WTC11 (cell line): Measurements from ENCODE around the gene STUM. TPM values are rescaled to one million over a fixed set of nuclear protein-coding genes. Genes with fewer than 3 reads are reported as not detected.

Source experiments
- ATAC-seq: fragments of 200-7000 bp; cut with Tn5 transposase; 2 replicates; pipeline ENCODE4 v1.10.0; 2021; ENCODE audit warnings: mild to moderate bottlenecking, moderate library complexity
- CTCF ChIA-PET: fragments of 300-600 bp; sonication (Branson Sonifier 250); formaldehyde crosslinking; loops from one replicate; lab custom pipeline; 2021; ENCODE audit warnings: antibody characterized with exemption; lab: Charles Lee
- POLR2A ChIA-PET: fragments of 350-600 bp; sonication (Branson Sonifier 250); formaldehyde crosslinking; loops from one replicate; lab custom pipeline; 2021; ENCODE audit warnings: antibody characterized with exemption; lab: Charles Lee
- DNase-seq: peaks from one replicate; pipeline ENCODE4 v3.0.0; 2021; ENCODE audit warnings: low spot score
- H3K27ac Mint-ChIP-seq: 2 replicates; pipeline ENCODE4 v1.8.0; 2021; ENCODE audit warnings: mixed read lengths
- H3K27me3 Mint-ChIP-seq: 2 replicates; pipeline ENCODE4 v1.8.0; 2021; ENCODE audit warnings: low read depth, mild to moderate bottlenecking, moderate library complexity, mixed read lengths
- H3K36me3 Mint-ChIP-seq: 2 replicates; pipeline ENCODE4 v1.8.0; 2021; ENCODE audit warnings: mixed read lengths
- H3K4me1 Mint-ChIP-seq: 2 replicates; pipeline ENCODE4 v1.8.0; 2022; ENCODE audit warnings: mixed read lengths
- H3K4me3 Mint-ChIP-seq: 2 replicates; pipeline ENCODE4 v1.8.0; 2021; ENCODE audit warnings: mild to moderate bottlenecking, moderate library complexity, mixed read lengths
- H3K9me3 Mint-ChIP-seq: 2 replicates; pipeline ENCODE4 v1.8.0; 2021; ENCODE audit warnings: mixed read lengths
- AFF4 ChIP-seq: sonication (generic); formaldehyde crosslinking; IDR thresholded peaks from 2 replicates; pipeline ENCODE4 v1.8.1; 2023; ENCODE audit warnings: mild to moderate bottlenecking, missing genetic modification reagents, borderline replicate concordance
- CBFB ChIP-seq: sonication (generic); formaldehyde crosslinking; IDR thresholded peaks from 2 replicates; pipeline ENCODE4 v1.8.1; 2022; ENCODE audit warnings: mild to moderate bottlenecking, low read depth, missing genetic modification reagents
- CTCF ChIP-seq: fragments of 200-600 bp; IDR thresholded peaks from 2 replicates; pipeline ENCODE4 v1.8.0; 2022; ENCODE audit warnings: antibody characterized with exemption
- FOXP4 ChIP-seq: sonication (generic); formaldehyde crosslinking; IDR thresholded peaks from 2 replicates; pipeline ENCODE4 v1.8.0; 2022; ENCODE audit warnings: mild to moderate bottlenecking, missing genetic modification reagents
- GRHL2 ChIP-seq: fragments of 250-450 bp; sonication (Bioruptor Pico); IDR thresholded peaks from 2 replicates; pipeline ENCODE4 v1.8.0; 2022; ENCODE audit warnings: mild to moderate bottlenecking, moderate library complexity; ENCODE audit not compliant: insufficient replicate concordance, severe bottlenecking
- GTF2I ChIP-seq: fragments of 250-450 bp; sonication (Bioruptor Pico); conservative IDR thresholded peaks from 2 replicates; pipeline ENCODE4 v1.4.0; 2021; ENCODE audit warnings: mild to moderate bottlenecking
- KAT7 ChIP-seq: sonication (generic); formaldehyde crosslinking; IDR thresholded peaks from 2 replicates; pipeline ENCODE4 v1.8.1; 2023; ENCODE audit warnings: missing genetic modification reagents, mild to moderate bottlenecking, borderline replicate concordance
- MXD4 ChIP-seq: fragments of 250-450 bp; sonication (Bioruptor Pico); IDR thresholded peaks from 2 replicates; pipeline ENCODE4 v1.8.0; 2021; ENCODE audit warnings: mild to moderate bottlenecking, moderate library complexity, borderline replicate concordance
- MYBL2 ChIP-seq: sonication (generic); formaldehyde crosslinking; IDR thresholded peaks from 2 replicates; pipeline ENCODE4 v1.8.1; 2023; ENCODE audit warnings: mild to moderate bottlenecking, moderate library complexity, missing genetic modification reagents
- RELA ChIP-seq: sonication (generic); formaldehyde crosslinking; IDR thresholded peaks from 2 replicates; pipeline ENCODE4 v1.8.1; 2022; ENCODE audit warnings: missing genetic modification reagents, mild to moderate bottlenecking, borderline replicate concordance
- ZNF317 ChIP-seq: sonication (generic); formaldehyde crosslinking; IDR thresholded peaks from 2 replicates; pipeline ENCODE4 v1.8.1; 2023; ENCODE audit warnings: low read depth, mild to moderate bottlenecking, moderate library complexity, missing genetic modification reagents, borderline replicate concordance
- ZNF532 ChIP-seq: fragments of 250-450 bp; sonication (Bioruptor Pico); IDR thresholded peaks from 2 replicates; pipeline ENCODE4 v1.9.0; 2021; ENCODE audit warnings: mild to moderate bottlenecking, borderline replicate concordance
- ZNF671 ChIP-seq: fragments of 250-450 bp; sonication (Bioruptor Pico); IDR thresholded peaks from 2 replicates; pipeline ENCODE4 v1.8.0; 2021; ENCODE audit warnings: mild to moderate bottlenecking
- total RNA-seq: library from RNA; stranded (reverse); gene quantifications from 3 replicates; pipeline ENCODE4 v1.2.3, GENCODE V29; 2021
- TF ChIP-seq, protein P1 (sequence below): sonication (generic); formaldehyde crosslinking; conservative IDR thresholded peaks from 2 replicates; pipeline ENCODE4 v1.8.1; 2023; ENCODE audit warnings: mild to moderate bottlenecking, low read depth, missing genetic modification reagents, moderate library complexity
- TF ChIP-seq, protein P2 (sequence below): fragments of 250-450 bp; sonication (Bioruptor Pico); IDR thresholded peaks from 2 replicates; pipeline ENCODE4 v2.1.2; 2022; ENCODE audit warnings: mild to moderate bottlenecking, moderate library complexity
- TF ChIP-seq, protein P3 (sequence below): sonication (generic); formaldehyde crosslinking; IDR thresholded peaks from 2 replicates; pipeline ENCODE4 v1.8.0; 2022; ENCODE audit warnings: mild to moderate bottlenecking, missing genetic modification reagents

STUM gene
- total RNA-seq, 1 experiment from 2014 or later, result 2.5 TPM

DNA sequence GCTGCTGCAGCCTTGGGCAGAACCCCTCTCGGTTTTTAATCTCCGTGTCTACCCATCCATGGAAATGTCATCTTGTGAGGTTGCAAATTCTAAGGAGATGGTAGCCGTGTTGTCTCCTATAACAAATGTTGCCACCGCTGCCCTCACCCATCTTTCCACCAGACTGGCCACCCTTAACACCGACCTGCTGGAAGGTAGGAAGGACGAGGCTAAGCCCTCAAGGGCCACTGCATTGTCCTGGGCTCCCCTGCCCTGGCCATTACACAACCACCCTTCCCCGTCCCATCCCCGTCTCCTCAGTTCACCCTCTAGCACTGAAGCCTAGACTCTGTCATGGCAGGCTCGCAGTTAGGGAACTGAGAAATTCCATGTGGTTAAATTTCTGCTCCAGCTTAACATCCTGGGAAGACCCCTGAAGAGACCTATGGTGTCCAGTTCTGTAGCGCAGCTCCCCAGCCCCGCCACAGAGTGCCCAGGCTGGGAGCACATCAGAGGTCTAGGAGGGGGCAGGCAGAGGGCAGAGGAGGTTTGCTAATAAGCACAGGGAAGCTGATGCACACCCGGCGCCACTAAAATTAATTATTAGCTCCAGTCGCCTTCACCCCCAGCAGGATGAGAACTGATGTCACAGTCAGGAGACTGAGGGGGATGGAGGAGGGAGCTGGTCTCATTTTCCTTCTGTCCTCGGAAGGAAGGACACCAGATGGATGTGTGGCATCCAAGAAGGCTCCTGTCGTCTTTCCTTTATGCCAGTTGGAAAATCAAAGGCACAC is 38.3 kb downstream of the STUM start:
- ATAC-seq, result no peak
- DNase-seq, result no peak
- no peak for TF ChIP-seq GTF2I
- TF ChIP-seq CTCF, result no peak
- TF ChIP-seq FOXP4 (CRISPR knock-in tag), result no peak
- POLR2A ChIA-PET, result no interaction called here
- Mint-ChIP-seq H3K27ac (no peak overlapping the region), H3K27me3 (no peaks in the 10 kb centered on the region), H3K9me3 (no peaks in the 10 kb centered on the region), H3K4me1 (peaks cover 11% of the 10 kb centered on the region), H3K36me3 (no peaks in the 10 kb centered on the region), H3K4me3 (no peak overlapping the region)
- CTCF ChIA-PET, result interaction anchor here (0.5 to 2.5 kb wide), 4 partner anchors 17 to 39 kb away, joined by 3 to 8 read pairs (median 6); no protein-coding TSS in a partner anchor

DNA sequence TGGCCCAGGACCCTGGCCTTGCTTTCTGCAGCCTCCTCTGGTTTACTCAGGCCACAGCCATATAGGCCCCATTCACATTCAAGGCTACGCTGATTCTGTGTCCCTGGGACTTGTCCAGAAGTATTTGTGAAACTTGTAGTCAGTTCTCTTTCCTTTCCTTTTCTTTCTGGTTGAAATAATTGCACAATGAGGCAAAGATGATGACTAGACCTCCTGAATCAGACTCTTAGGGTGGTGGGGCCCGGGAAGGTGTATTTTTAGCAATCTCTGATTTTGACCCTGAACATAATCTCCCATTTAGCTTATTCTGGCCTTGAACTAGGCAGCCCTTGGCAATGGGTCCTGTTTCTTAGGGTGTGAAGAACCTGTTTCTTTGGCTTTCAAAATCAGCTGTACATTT is 39.9 kb downstream of the STUM start:
- ChIA-PET CTCF (interaction anchor here (1.2 to 1.8 kb wide), 3 partner anchors 19 to 38 kb away, joined by 3 to 7 read pairs (median 4); no protein-coding TSS in a partner anchor), POLR2A (no interaction called here)
- Mint-ChIP-seq H3K27me3 (no peaks in the 10 kb centered on the region), H3K9me3 (no peaks in the 10 kb centered on the region), H3K4me1 (peaks cover 11% of the 10 kb centered on the region), H3K27ac (no peak overlapping the region), H3K36me3 (no peaks in the 10 kb centered on the region), H3K4me3 (no peak overlapping the region)
- no peak for ATAC-seq
- no peak for DNase-seq
- TF ChIP-seq, protein P1, sequence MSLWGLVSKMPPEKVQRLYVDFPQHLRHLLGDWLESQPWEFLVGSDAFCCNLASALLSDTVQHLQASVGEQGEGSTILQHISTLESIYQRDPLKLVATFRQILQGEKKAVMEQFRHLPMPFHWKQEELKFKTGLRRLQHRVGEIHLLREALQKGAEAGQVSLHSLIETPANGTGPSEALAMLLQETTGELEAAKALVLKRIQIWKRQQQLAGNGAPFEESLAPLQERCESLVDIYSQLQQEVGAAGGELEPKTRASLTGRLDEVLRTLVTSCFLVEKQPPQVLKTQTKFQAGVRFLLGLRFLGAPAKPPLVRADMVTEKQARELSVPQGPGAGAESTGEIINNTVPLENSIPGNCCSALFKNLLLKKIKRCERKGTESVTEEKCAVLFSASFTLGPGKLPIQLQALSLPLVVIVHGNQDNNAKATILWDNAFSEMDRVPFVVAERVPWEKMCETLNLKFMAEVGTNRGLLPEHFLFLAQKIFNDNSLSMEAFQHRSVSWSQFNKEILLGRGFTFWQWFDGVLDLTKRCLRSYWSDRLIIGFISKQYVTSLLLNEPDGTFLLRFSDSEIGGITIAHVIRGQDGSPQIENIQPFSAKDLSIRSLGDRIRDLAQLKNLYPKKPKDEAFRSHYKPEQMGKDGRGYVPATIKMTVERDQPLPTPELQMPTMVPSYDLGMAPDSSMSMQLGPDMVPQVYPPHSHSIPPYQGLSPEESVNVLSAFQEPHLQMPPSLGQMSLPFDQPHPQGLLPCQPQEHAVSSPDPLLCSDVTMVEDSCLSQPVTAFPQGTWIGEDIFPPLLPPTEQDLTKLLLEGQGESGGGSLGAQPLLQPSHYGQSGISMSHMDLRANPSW, result no peak
- TF ChIP-seq CBFB (CRISPR knock-in tag), result no peak
- no peak for TF ChIP-seq AFF4 (CRISPR knock-in tag)
- TF ChIP-seq RELA (CRISPR knock-in tag), result no peak
- TF ChIP-seq, protein P2, sequence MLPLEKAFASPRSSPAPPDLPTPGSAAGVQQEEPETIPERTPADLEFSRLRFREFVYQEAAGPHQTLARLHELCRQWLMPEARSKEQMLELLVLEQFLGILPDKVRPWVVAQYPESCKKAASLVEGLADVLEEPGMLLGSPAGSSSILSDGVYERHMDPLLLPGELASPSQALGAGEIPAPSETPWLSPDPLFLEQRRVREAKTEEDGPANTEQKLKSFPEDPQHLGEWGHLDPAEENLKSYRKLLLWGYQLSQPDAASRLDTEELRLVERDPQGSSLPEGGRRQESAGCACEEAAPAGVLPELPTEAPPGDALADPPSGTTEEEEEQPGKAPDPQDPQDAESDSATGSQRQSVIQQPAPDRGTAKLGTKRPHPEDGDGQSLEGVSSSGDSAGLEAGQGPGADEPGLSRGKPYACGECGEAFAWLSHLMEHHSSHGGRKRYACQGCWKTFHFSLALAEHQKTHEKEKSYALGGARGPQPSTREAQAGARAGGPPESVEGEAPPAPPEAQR (CRISPR knock-in tag), result no peak
- no peak for TF ChIP-seq ZNF532 (CRISPR knock-in tag)
- TF ChIP-seq MYBL2 (CRISPR knock-in tag), result no peak
- TF ChIP-seq KAT7 (CRISPR knock-in tag), result no peak
- no peak for TF ChIP-seq ZNF317 (CRISPR knock-in tag)
- TF ChIP-seq GRHL2 (CRISPR knock-in tag), result no peak
- no peak for TF ChIP-seq ZNF671
- no peak for TF ChIP-seq MXD4 (CRISPR knock-in tag)
- TF ChIP-seq, protein P3, sequence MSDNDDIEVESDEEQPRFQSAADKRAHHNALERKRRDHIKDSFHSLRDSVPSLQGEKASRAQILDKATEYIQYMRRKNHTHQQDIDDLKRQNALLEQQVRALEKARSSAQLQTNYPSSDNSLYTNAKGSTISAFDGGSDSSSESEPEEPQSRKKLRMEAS (CRISPR knock-in tag), result no peak
